Measurements from ENCODE around the gene NMNAT3. TPM values are rescaled to one million over a fixed set of nuclear protein-coding genes. Genes with fewer than 3 reads are reported as not detected.

The NMNAT3 gene
- total RNA-seq, 2 donors from 2014 or later: 4.5 to 4.6 TPM

GRCh38 chr3:139564294-139564861, 113.4 kb downstream of the NMNAT3 start:
- no peaks in the 10 kb centered on the region for H3K9me3 ChIP-seq
- no peak overlapping the region for H3K4me3 ChIP-seq
- H3K4me1 ChIP-seq: no peaks in the 10 kb centered on the region
- H3K27ac ChIP-seq: no peak overlapping the region
- H3K36me3 ChIP-seq: no peaks in the 10 kb centered on the region
- no peak for TF ChIP-seq CTCF (IDR thresholded peaks at IDR 0.05)
- DNase-seq: no peak
- intact Hi-C loops (cut with DNase I): no loop called here
- no peaks in the 10 kb centered on the region for H3K27me3 ChIP-seq
- H3K9ac ChIP-seq (ENCODE audit: low read depth in 2 of 2, low read length in 2 of 2): no peak overlapping the region

- DNase-seq: peak; percentile 41
- Histone ChIP-seq H3K9me3 (no peaks in the 10 kb centered on the region), H3K27me3 (no peaks in the 10 kb centered on the region), H3K4me3 (no peak overlapping the region), H3K36me3 (no peaks in the 10 kb centered on the region), H3K9ac (ENCODE audit: low read depth in 2 of 2, low read length in 2 of 2) (no peak overlapping the region), H3K27ac (no peak overlapping the region), H3K4me1 (no peaks in the 10 kb centered on the region)
- intact Hi-C loops (cut with DNase I): loop anchor here (2.0 kb wide), 1 partner anchor 135 kb away; no protein-coding TSS in a partner anchor
- TF ChIP-seq CTCF (IDR thresholded peaks at IDR 0.05): peak; percentile 33
Measured at GRCh38 chr3:139561959-139562676, 115.7 kb downstream of the NMNAT3 start.

- H3K36me3 ChIP-seq: no peaks in the 10 kb centered on the region
- TF ChIP-seq CTCF (IDR thresholded peaks at IDR 0.05): no peak
- intact Hi-C loops (cut with DNase I): no loop called here
- no peaks in the 10 kb centered on the region for H3K4me1 ChIP-seq
- no peak overlapping the region for H3K4me3 ChIP-seq
- no peak for DNase-seq
- no peaks in the 10 kb centered on the region for H3K27me3 ChIP-seq
- no peak overlapping the region for H3K27ac ChIP-seq
- H3K9me3 ChIP-seq: no peaks in the 10 kb centered on the region
- no peak overlapping the region for H3K9ac ChIP-seq (ENCODE audit: low read depth in 2 of 2, low read length in 2 of 2)
Measured at GRCh38 chr3:139561255-139561817, 116.4 kb downstream of the NMNAT3 start.

GRCh38 chr3:139560411-139560810, 117.4 kb downstream of the NMNAT3 start:
- no peak overlapping the region for H3K4me3 ChIP-seq
- no peak overlapping the region for H3K9ac ChIP-seq (ENCODE audit: low read depth in 2 of 2, low read length in 2 of 2)
- H3K27ac ChIP-seq: no peak overlapping the region
- H3K36me3 ChIP-seq: no peaks in the 10 kb centered on the region
- DNase-seq: no peak
- no peaks in the 10 kb centered on the region for H3K4me1 ChIP-seq
- intact Hi-C loops (cut with DNase I): no loop called here
- H3K9me3 ChIP-seq: no peaks in the 10 kb centered on the region
- H3K27me3 ChIP-seq: no peaks in the 10 kb centered on the region
- TF ChIP-seq CTCF (IDR thresholded peaks at IDR 0.05): no peak

GRCh38 chr3:139559541-139559940, 118.2 kb downstream of the NMNAT3 start:
- no peak for DNase-seq
- Histone ChIP-seq H3K27ac (no peak overlapping the region), H3K9me3 (no peaks in the 10 kb centered on the region), H3K27me3 (no peaks in the 10 kb centered on the region), H3K4me3 (no peak overlapping the region), H3K36me3 (no peaks in the 10 kb centered on the region), H3K4me1 (no peaks in the 10 kb centered on the region), H3K9ac (ENCODE audit: low read depth in 2 of 2, low read length in 2 of 2) (no peak overlapping the region)
- TF ChIP-seq CTCF (IDR thresholded peaks at IDR 0.05): no peak
- intact Hi-C loops (cut with DNase I): no loop called here

All from colonic mucosa (tissue), 4 donors.